A549 (cell line): ENCODE data around the gene LRRC74A. TPM values are rescaled to one million over a fixed set of nuclear protein-coding genes. Genes with fewer than 3 reads are reported as not detected.

Experiments used
- ATAC-seq, 2 experiments: fragments of 200-7000 bp in 1 of 2; fragments of >200 bp in 1 of 2; cut with Nextera tagmentation in 1 of 2; cut with Tn5 transposase in 1 of 2; 3 replicates each; pipeline versions ENCODE4 v1.8.0 to v1.9.1; 2018 to 2020; ENCODE audit warnings: mild to moderate bottlenecking in 1 of 2, moderate library complexity in 1 of 2
- CTCF ChIA-PET: fragments of 300-600 bp; sonication (Branson Sonifier 250); formaldehyde crosslinking; extraction: SDS; loops from one replicate; lab custom pipeline; 2021; ENCODE audit warnings: antibody characterized with exemption, inconsistent platforms; lab: Yijun Ruan, JAX
- POLR2A ChIA-PET: fragments of 350-600 bp; formaldehyde crosslinking; extraction: SDS; loops from one replicate; lab custom pipeline; 2021; ENCODE audit warnings: antibody characterized with exemption, inconsistent platforms; lab: Yijun Ruan, JAX
- DNase-seq, 2 experiments: peaks; one replicate each; pipeline versions ENCODE4 v3.0.0 to v3.0.0-alpha.2; 2011 to 2016; ENCODE audit warnings: low read depth in 1 of 2, low spot score in 1 of 2
- FAIRE-seq: peaks from 2 replicates; lab custom pipeline; 2011; peaks lifted over from hg19 to GRCh38; lab: Jason Lieb, UNC
- H3K27ac ChIP-seq, 2 experiments: fragments of >200 bp; sonication (Bioruptor Twin); formaldehyde crosslinking; 3 replicates each; pipeline ENCODE4 v1.5.1; 2016 to 2017
- H3K4me1 ChIP-seq: fragments of >200 bp; sonication (Bioruptor Twin); formaldehyde crosslinking; 3 replicates; pipeline ENCODE4 v1.6.1; 2016
- H3K4me2 ChIP-seq: fragments of >200 bp; sonication (Bioruptor Twin); formaldehyde crosslinking; 3 replicates; pipeline ENCODE4 v1.6.1; 2016
- H3K4me3 ChIP-seq: fragments of >200 bp; sonication (Bioruptor Twin); formaldehyde crosslinking; 3 replicates; pipeline ENCODE4 v1.5.1; 2016
- H3K9me3 ChIP-seq: fragments of >200 bp; sonication (Bioruptor Twin); formaldehyde crosslinking; 3 replicates; pipeline ENCODE4 v1.6.1; 2016
- ATOH8 ChIP-seq: fragments of 250-450 bp; sonication (Bioruptor Pico); IDR thresholded peaks from 2 replicates; pipeline ENCODE4 v1.5.0; 2020; ENCODE audit warnings: low read depth, mild to moderate bottlenecking, moderate library complexity
- CEBPB ChIP-seq, 2 experiments: fragments of >200 bp in 1 of 2; sonication (Bioruptor Twin) in 1 of 2; formaldehyde crosslinking in 1 of 2; IDR thresholded peaks; 2 replicates each; pipeline ENCODE4 v1.6.1; 2012 to 2016
- CHD2 ChIP-seq: fragments of 150-350 bp; IDR thresholded peaks from 2 replicates; pipeline ENCODE4 v1.6.1; 2014; ENCODE audit warnings: low read length; ENCODE audit not compliant: partially characterized antibody
- E2F6 ChIP-seq: IDR thresholded peaks from 2 replicates; pipeline ENCODE4 v1.6.1; 2012; ENCODE audit warnings: low read depth, borderline replicate concordance
- FOSB ChIP-seq: fragments of 250-450 bp; sonication (Bioruptor Pico); IDR thresholded peaks from 2 replicates; pipeline ENCODE4 v1.5.0; 2020; ENCODE audit warnings: mild to moderate bottlenecking, moderate library complexity
- GATA3 ChIP-seq: IDR thresholded peaks from 2 replicates; pipeline ENCODE4 v1.6.1; 2012; ENCODE audit warnings: borderline replicate concordance
- HMGXB4 ChIP-seq: fragments of 250-450 bp; sonication (Bioruptor Pico); IDR thresholded peaks from 2 replicates; pipeline ENCODE4 v1.5.0; 2021; ENCODE audit warnings: mild to moderate bottlenecking, moderate library complexity, borderline replicate concordance
- HOXA7 ChIP-seq: fragments of 250-450 bp; sonication (Bioruptor Pico); IDR thresholded peaks from 2 replicates; pipeline ENCODE4 v1.5.0; 2020; ENCODE audit warnings: mild to moderate bottlenecking, moderate library complexity
- HOXB5 ChIP-seq: fragments of 250-450 bp; sonication (Bioruptor Pico); IDR thresholded peaks from 2 replicates; pipeline ENCODE4 v1.5.0; 2020; ENCODE audit warnings: mild to moderate bottlenecking, moderate library complexity
- KDM1A ChIP-seq: fragments of 200-600 bp; sonication (generic); IDR thresholded peaks from 2 replicates; pipeline ENCODE4 v1.6.1; 2016; ENCODE audit warnings: low read depth, mild to moderate bottlenecking
- MYC ChIP-seq: IDR thresholded peaks from 2 replicates; pipeline ENCODE4 v1.6.1; 2012; ENCODE audit warnings: mild to moderate bottlenecking, inconsistent platforms, low read length, improper control_type of control experiment, borderline replicate concordance
- NR3C1 ChIP-seq: fragments of >200 bp; sonication (Bioruptor Twin); formaldehyde crosslinking; IDR thresholded peaks from 3 replicates; pipeline ENCODE4 v1.6.1; 2017
- PHF8 ChIP-seq: fragments of 200-600 bp; sonication (generic); IDR thresholded peaks from 2 replicates; pipeline ENCODE4 v1.6.1; 2016; ENCODE audit warnings: low read depth, mild to moderate bottlenecking, antibody characterized with exemption, moderate library complexity, borderline replicate concordance
- REST ChIP-seq: fragments of 200-600 bp; sonication (generic); IDR thresholded peaks from 2 replicates; pipeline ENCODE4 v1.6.1; 2016; ENCODE audit warnings: antibody characterized with exemption, mild to moderate bottlenecking, moderate library complexity
- SREBF2 ChIP-seq: fragments of 450-650 bp; IDR thresholded peaks from 2 replicates; pipeline ENCODE4 v1.6.1; 2014; ENCODE audit warnings: mild to moderate bottlenecking, moderate library complexity
- TP53 ChIP-seq: fragments of 250-450 bp; sonication (Bioruptor Pico); IDR thresholded peaks from 2 replicates; pipeline ENCODE4 v1.5.0; 2021; ENCODE audit warnings: mild to moderate bottlenecking, moderate library complexity
- USF2 ChIP-seq: fragments of 450-650 bp; IDR thresholded peaks from 2 replicates; pipeline ENCODE4 v1.6.1; 2014; ENCODE audit warnings: antibody characterized with exemption
- ZC3H11A ChIP-seq: fragments of 450-650 bp; IDR thresholded peaks from 2 replicates; pipeline ENCODE4 v1.6.1; 2014; ENCODE audit warnings: antibody characterized with exemption, mild to moderate bottlenecking
- ZSCAN20 ChIP-seq: fragments of 250-450 bp; sonication (Bioruptor Pico); IDR thresholded peaks from 2 replicates; pipeline ENCODE4 v1.8.0; 2022; ENCODE audit warnings: mild to moderate bottlenecking, moderate library complexity
- WGBS: methylation state at CpG from one replicate; pipeline ENCODE4 v1.1.6; 2017; ENCODE audit errors: missing lambda C conversion rate; 5-methylcytosine and 5-hydroxymethylcytosine counted together
- polyA plus RNA-seq, 4 experiments: library from polyadenylated mRNA; depleted of rRNA in 3 of 4; stranded (reverse); fragments of >200 nt; fragmentation: RNase III in 1 of 4; extraction: RNeasy Plus Mini Kit Qiagen cat#74134 plus additional on column Dnase treatment in 1 of 4; gene quantifications; 2 replicates in 3 of 4; 3 replicates in 1 of 4; pipeline ENCODE4 v1.2.3, GENCODE V29; 2011 to 2017

The LRRC74A gene
- polyA plus RNA-seq, 2 of the 4 experiments (the other 2 are of a cell fraction), result not detected

- CTCF ChIA-PET, result interaction anchor here (1.6 to 43.1 kb wide), 3 partner anchors 11 to 221 kb away, joined by 7 to 1600 read pairs (median 87); partner anchors contain the start of gene CIPC
- 56% methylated on average over 10 of the region's 10 CpGs for WGBS
- Histone ChIP-seq H3K9me3 (no peaks in the 10 kb centered on the region), H3K4me1 (no peaks in the 10 kb centered on the region), H3K4me3 (no peak overlapping the region), H3K4me2 (no peak overlapping the region), H3K27ac (no peak overlapping the region)
- DNase-seq (no peak), FAIRE-seq (no peak), ATAC-seq (no peak)
- POLR2A ChIA-PET, result no interaction called here
- no peak for TF ChIP-seq FOSB (CRISPR knock-in tag)
- TF ChIP-seq CEBPB (IDR thresholded peaks at IDR 0.05), result no peak
- TF ChIP-seq HOXA7 (CRISPR knock-in tag), result no peak
- TF ChIP-seq USF2, result no peak
- no peak for TF ChIP-seq NR3C1
- TF ChIP-seq HOXB5 (CRISPR knock-in tag), result no peak
- TF ChIP-seq E2F6, result no peak
- TF ChIP-seq HMGXB4 (CRISPR knock-in tag), result no peak
- TF ChIP-seq REST, result no peak
- no peak for TF ChIP-seq ZC3H11A
- no peak for TF ChIP-seq ATOH8
- TF ChIP-seq PHF8, result no peak
Observed at GRCh38 chr14:76862546-76863282, 36.5 kb downstream of the LRRC74A start.

GRCh38 chr14:76863724-76864407 is 37.7 kb downstream of the LRRC74A start:
- Histone ChIP-seq H3K4me1 (no peaks in the 10 kb centered on the region), H3K9me3 (no peaks in the 10 kb centered on the region)
- FAIRE-seq (no peak), ATAC-seq (no peak)
- 59% methylated on average over 12 of the region's 15 CpGs for WGBS
- no peak for TF ChIP-seq SREBF2
- no peak for TF ChIP-seq REST
- TF ChIP-seq HOXA7 (CRISPR knock-in tag), result no peak
- no peak for TF ChIP-seq KDM1A
- TF ChIP-seq ZSCAN20 (CRISPR knock-in tag), result no peak
- no peak for TF ChIP-seq CHD2
- TF ChIP-seq PHF8, result no peak
- TF ChIP-seq CEBPB (IDR thresholded peaks at IDR 0.05), result no peak
- no peak for TF ChIP-seq MYC
- TF ChIP-seq TP53 (CRISPR knock-in tag), result no peak
- no peak for TF ChIP-seq NR3C1
- no peak for TF ChIP-seq FOSB (CRISPR knock-in tag)
- no peak for TF ChIP-seq GATA3
- no peak for TF ChIP-seq ZC3H11A
- TF ChIP-seq, all 56 proteins: peak for 0
- POLR2A ChIA-PET, result no interaction called here
- CTCF ChIA-PET, result interaction anchor here (0.9 to 43.1 kb wide), 5 partner anchors 10 to 288 kb away, joined by 3 to 1600 read pairs (median 7); partner anchors contain the start of gene CIPC
- H3K27ac ChIP-seq, result no peak overlapping the region
- no peak for DNase-seq
- no peak overlapping the region for H3K4me3 ChIP-seq
- H3K4me2 ChIP-seq, result no peak overlapping the region
